NCI-H1417 (cell line): ENCODE data around the gene CIART.
"Not testable (repeated sequence)": the region's sequence is repeated elsewhere in the genome, so short reads cannot be mapped to it uniquely, and the experiment has no call there.

Experiments used
- DNase-seq, 3 experiments: peaks; one replicate each; lab custom pipeline; 2025; lab: John Stamatoyannopoulos, UW

Gene CIART

GRCh38 chr1:150281758-150282557 is at the start of gene CIART:
Gene CIART (plus strand): TSS chr1:150282554. CDS start chr1:150283268, 714 bp downstream.
- DNase-seq, result peak; percentile 98 to 100 (median 100)

DNA sequence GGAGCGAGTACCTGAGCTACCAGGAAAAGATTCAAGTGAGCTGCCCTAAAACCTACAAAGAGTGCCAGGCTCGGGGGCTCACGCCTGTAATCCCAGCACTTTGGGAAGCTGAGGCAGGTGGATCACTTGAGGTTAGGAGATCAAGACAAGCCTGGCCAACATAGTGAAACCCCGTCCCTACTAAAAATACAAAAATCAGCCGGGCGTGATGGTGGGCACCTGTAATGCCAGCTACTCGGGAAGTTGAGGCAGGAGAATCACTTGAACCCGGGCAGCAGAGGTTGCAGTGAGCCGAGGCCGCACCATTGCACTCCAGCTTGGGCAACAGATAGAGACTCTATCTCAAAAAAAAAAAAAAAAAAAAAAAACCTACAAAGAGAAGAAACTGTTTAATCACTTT is 49.4 kb upstream of the CIART start:
- DNase-seq, result not testable (repeated sequence)

DNA sequence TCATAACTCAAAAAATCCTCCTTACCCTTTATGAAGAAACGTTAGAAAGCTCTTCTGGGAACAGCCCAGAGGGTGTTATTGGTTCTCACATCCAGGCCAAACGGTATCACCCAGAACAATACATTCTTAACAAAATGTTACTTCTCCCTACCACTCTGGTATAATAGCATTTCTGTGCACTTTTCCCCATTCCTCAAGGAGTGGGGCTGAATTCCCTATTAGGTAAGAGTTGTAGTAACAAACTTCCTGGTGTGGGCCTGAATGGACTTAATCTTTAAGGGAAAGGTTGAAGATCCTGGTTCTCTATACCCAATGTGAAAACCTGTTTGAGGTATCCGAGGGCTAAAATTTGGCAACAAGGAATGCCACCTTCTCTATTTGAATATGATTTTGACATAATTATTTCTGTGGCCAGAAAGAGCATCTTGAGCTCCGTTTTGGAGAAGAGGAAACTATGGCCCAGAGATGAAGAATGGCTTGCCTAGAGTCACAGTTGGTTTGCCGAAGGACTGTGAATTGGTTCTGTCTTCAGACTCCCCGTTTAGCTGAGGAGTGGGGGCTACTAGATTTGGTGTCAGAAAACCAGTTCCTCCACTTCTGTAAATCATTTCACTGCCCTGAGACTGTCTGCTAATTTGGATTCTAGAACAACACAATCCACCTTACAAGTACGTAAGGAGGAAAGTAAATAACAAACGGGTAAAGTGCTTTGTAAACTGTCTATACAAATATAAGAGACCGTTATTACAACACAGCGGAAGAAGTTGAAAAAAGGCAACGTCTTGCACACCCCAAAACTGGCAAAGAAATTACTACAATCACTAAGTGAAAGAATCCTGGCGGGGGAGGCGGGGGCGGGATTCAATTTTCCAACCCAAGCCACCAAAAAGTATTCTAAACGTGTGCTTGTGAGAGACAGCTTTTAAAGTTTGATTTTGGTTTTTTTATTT is 48.7 kb upstream of the CIART start:
- DNase-seq, result peak in 1 of 3 experiments; percentile 32

GRCh38 chr1:150234309-150234565 is 48.1 kb upstream of the CIART start:
- no peak for DNase-seq

- DNase-seq, result peak; percentile 73 to 86 (median 79)
Measured at GRCh38 chr1:150234566-150235293, 47.6 kb upstream of the CIART start.

DNA sequence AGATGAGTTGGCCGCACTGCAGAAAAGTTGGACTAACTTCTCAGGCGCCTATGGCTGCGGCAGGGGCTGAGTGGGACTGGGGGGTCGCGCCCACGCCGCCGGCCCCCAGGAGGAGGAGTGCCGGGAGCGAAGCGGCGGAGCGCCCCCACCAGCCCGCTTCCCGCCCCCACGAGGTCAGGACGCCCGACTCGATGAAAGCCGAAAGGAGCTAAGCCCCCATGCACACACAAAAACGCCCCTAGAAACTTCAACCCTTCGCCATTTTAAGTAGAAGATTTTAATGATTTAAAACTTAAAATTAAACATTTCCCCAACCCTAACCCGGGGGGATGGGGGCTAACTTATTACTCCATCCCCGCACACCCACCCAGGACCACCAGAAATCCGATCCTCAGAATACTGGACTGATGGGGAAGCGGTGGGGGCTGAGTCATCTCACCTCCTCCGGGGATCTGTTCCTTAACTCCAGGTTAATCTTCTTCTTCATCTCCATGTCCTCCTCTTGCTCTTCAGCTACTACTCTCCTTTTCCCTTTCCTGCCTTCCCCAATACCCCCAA is 47.0 kb upstream of the CIART start:
- peak in 2 of 3 experiments; percentile 62 to 68 for DNase-seq

DNA sequence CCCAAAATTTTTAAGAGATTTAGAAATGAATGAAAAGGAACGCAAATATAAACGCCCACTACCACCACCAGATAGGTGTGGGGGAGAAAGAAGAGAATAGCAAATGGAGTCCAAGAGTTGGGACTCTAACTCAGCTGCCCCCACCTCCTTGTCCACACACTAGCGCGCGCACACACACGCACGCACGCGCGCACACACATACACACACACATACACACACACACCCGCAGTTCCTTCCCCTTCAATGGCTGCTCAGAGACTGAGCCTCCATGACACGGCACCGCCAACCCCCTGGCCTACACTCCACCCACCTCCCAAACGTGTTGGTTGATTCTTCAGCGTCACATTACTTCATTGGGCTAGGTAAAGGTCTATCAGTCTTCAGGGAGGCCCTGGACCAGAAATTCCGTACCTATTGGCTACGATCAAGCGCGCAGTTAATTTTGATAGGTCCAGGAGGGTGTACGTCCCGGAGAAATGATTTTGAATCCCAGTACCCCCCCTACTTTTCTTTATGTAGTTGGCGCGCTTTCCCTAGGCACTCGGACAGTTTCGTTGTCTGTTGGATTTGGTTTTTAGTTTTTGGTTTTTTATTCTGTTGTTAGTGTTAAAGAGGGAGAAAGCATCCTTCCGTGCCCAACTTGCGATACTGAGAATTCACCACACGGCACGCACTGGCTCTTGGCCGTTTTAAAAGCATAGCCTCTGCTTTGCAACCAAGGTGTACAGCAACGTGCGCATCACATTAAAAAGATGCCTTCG is 46.3 kb upstream of the CIART start, which contains the start of gene ANP32E:
Gene ANP32E (minus strand): TSS at position 261 of the 762 bp plus-strand sequence. CDS start 326 bp downstream, outside the sequence.
- DNase-seq, result peak; percentile 97 to 100 (median 100)

- peak in 2 of 3 experiments; percentile 62 for DNase-seq
Measured at GRCh38 chr1:150236614-150237100, 45.7 kb upstream of the CIART start.

GRCh38 chr1:150237176-150237575 is 45.2 kb upstream of the CIART start:
- not testable (repeated sequence) for DNase-seq

- DNase-seq, result no peak
Measured at GRCh38 chr1:150237746-150238145, 44.6 kb upstream of the CIART start.

- DNase-seq, result no peak
Measured at GRCh38 chr1:150243003-150243402, 39.4 kb upstream of the CIART start.

- no peak for DNase-seq
Measured at GRCh38 chr1:150249936-150250335, 32.4 kb upstream of the CIART start.

DNA sequence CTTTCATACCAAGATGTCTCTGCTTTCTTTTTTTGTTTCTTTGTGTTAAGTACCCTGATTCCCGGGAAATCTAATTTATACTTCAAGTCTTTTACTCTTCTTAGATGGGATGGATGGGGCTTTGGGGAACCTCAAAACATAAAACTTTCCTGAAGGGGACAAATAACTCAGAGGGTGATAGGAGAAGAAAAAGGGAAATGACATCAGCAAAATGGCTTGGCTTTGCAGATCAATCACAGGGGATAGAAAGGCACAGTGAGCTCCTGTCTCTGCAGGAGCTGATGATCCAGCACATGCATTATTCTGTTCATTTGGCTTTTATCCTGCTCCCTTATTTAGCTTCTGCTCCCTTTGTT is 26.2 kb upstream of the CIART start:
- peak in 1 of 3 experiments; percentile 41 for DNase-seq

GRCh38 chr1:150256554-150257341 is 25.6 kb upstream of the CIART start:
- peak in 2 of 3 experiments; percentile 50 to 71 for DNase-seq

DNA sequence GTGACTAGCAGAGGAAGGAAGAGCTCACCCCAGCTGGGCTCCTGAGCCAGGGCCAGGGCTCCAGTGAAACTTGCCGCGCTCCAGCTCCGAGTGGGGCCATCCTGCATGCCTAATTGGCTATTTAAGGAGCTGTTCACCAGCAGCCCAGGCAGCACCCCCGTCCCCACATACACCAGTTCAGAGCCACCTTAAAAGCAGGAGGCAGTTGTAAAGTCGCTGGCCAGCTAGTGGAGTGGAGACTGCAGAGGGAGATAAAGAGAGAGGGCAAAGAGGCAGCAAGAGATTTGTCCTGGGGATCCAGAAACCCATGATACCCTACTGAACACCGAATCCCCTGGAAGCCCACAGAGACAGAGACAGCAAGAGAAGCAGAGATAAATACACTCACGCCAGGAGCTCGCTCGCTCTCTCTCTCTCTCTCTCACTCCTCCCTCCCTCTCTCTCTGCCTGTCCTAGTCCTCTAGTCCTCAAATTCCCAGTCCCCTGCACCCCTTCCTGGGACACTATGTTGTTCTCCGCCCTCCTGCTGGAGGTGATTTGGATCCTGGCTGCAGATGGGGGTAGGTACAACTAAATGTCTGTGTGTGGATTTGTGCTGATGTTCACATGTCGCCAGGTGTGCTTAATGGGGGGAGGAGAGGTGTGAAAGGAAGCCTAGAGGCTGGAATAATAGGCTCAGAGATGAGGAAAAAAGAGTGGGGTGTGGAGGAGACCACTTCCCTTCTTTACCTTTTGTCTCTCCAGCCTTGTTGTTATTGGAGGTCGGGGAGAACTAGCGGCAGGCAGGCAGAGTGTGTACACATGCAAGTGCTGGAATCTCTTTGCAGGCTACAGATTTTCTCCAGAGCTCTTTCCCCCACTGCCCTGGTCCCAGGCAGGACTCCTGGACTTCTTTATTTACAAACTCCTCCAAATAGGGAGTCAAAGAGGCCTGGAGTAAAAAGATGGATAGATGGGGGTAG is 24.4 kb upstream of the CIART start, which contains the start of gene CA14:
Gene CA14 (plus strand): TSS at position 151 of the 962 bp plus-strand sequence. CDS start 355 bp downstream, at position 506.
- DNase-seq, result peak in 1 of 3 experiments; percentile 17

DNA sequence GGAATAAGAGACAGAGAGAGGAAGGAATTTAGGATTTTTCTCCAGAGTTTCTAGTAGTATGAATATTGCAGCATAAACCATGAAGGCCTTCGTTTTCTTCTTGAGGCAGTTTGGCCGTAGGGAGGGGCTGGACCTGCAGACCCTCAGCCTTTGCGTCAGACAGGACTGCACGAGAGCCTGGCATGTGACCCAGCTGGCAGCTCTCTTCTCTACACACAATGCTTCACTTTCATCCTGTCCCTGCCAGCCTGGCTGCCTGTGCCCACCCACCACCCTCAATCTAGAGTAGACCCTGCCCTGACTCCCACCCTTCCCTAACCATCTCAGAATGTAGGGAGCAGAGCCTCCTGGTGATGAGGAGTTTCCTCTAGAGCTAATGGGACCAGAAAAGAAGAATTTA is 23.1 kb upstream of the CIART start:
- DNase-seq, result no peak

DNA sequence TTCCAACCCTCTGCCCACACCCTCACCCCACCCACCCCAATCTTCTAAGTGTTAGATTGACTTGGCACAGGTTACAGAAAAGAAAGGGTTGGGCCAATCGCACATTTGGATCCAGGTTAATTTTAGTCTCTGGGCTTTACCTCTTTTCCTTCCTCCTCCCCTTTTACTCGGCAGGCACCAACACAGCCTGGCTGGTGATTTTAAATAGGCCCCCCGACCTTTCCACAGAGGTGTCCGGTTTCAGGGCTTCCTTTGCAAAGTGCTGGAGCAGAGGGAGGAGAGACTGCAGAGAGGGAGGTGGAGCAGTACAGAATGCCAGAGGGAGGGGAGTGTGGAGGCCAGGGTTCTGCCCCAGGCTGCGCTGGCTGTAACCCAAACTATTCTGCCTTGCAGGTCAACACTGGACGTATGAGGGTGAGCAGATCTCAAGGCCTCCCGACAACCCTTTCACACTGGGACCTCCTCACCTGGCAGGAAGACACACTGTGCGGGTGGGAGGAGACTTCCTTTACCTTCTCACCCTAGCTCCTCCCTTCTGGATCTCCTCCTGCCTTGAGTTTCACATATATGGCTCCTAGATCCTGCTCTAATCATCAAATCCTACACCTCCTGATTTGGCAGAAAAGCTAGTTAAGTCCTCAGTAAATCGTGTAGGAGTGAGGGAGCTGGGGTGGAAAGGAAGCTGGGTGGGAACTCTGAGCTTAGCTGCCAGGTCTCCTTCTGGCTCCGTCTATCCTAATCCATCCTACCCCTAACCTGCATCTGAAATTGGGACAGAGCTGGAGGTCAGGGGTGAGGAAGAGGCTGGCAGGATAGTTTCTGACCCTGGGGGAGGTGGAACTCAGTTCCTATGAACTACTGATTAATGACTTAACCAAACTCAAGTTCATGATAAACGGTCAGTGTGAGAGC is 22.3 kb upstream of the CIART start:
- peak in 2 of 3 experiments; percentile 21 to 83 for DNase-seq

- DNase-seq, result no peak
Measured at GRCh38 chr1:150261367-150261766, 21.0 kb upstream of the CIART start.
